IMR-90 (cell line): Measurements from ENCODE around the gene SLC25A6. TPM values are rescaled to one million over a fixed set of nuclear protein-coding genes. Genes with fewer than 3 reads are reported as not detected.

Experiments used
- ATAC-seq: fragments of 200-7000 bp; cut with Tn5 transposase; 2 replicates; pipeline ENCODE4 v1.9.1; 2020; ENCODE audit warnings: low read depth, mild to moderate bottlenecking, moderate library complexity
- BruUV-seq: library from RNA; stranded (reverse); fragments of 400-500 nt; replicated peaks from 2 replicates; lab custom pipeline; 2021; lab: Mats Ljungman, UMichigan
- CTCF ChIA-PET: fragments of 300-600 bp; formaldehyde crosslinking; extraction: SDS; loops from one replicate; lab custom pipeline; 2021; ENCODE audit warnings: antibody characterized with exemption; lab: Yijun Ruan, JAX
- POLR2A ChIA-PET: fragments of 300-600 bp; sonication (Branson Sonifier 250); formaldehyde crosslinking; loops from one replicate; lab custom pipeline; 2022; ENCODE audit warnings: antibody characterized with exemption; ENCODE audit not compliant: unreplicated experiment; lab: Charles Lee
- DNase-seq: peaks from one replicate; pipeline ENCODE4 v3.0.0; 2013
- H2AFZ ChIP-seq: replicated peaks from 2 replicates; pipeline ENCODE3; 2013; ENCODE audit warnings: low read length, mild to moderate bottlenecking; ENCODE audit not compliant: poor library complexity
- H2AK5ac ChIP-seq: 2 replicates; pipeline ENCODE4 v1.6.1; 2013; ENCODE audit warnings: low read depth, low read length, inconsistent platforms
- H2AK9ac ChIP-seq: replicated peaks from 2 replicates; pipeline ENCODE3; 2013; ENCODE audit warnings: mild to moderate bottlenecking, low read depth, low read length, moderate library complexity; ENCODE audit not compliant: poor library complexity
- H2BK120ac ChIP-seq: 2 replicates; pipeline ENCODE4 v1.6.1; 2013; ENCODE audit warnings: low read depth, low read length, inconsistent platforms
- H2BK15ac ChIP-seq: 3 replicates; pipeline ENCODE4 v1.6.1; 2013; ENCODE audit warnings: low read depth, low read length, inconsistent platforms
- H2BK20ac ChIP-seq: 2 replicates; pipeline ENCODE4 v1.6.1; 2013; ENCODE audit warnings: low read depth, mild to moderate bottlenecking, inconsistent platforms, low read length, moderate library complexity
- H2BK5ac ChIP-seq: 2 replicates; pipeline ENCODE4 v1.6.1; 2013; ENCODE audit warnings: mild to moderate bottlenecking, low read depth, low read length, inconsistent platforms; ENCODE audit not compliant: poor library complexity, severe bottlenecking
- H3K14ac ChIP-seq: replicated peaks from 2 replicates; pipeline ENCODE4 v1.6.1; 2013; ENCODE audit warnings: low read depth, low read length, inconsistent platforms
- H3K18ac ChIP-seq: 2 replicates; pipeline ENCODE4 v1.6.1; 2013; ENCODE audit warnings: low read depth, low read length, control low read depth
- H3K23ac ChIP-seq: 2 replicates; pipeline ENCODE4 v1.6.1; 2013; ENCODE audit warnings: low read depth, low read length, inconsistent platforms
- H3K27ac ChIP-seq: 2 replicates; pipeline ENCODE4 v1.5.1; 2013; ENCODE audit warnings: mild to moderate bottlenecking, control low read depth, low read length; ENCODE audit not compliant: insufficient read depth
- H3K27me3 ChIP-seq: 2 replicates; pipeline ENCODE4 v1.6.1; 2013; ENCODE audit warnings: low read length; ENCODE audit not compliant: control insufficient read depth, insufficient read depth
- H3K36me3 ChIP-seq: 2 replicates; pipeline ENCODE4 v1.6.1; 2013; ENCODE audit warnings: low read length, mixed read lengths; ENCODE audit not compliant: control insufficient read depth, insufficient read depth
- H3K4ac ChIP-seq: 2 replicates; pipeline ENCODE4 v1.6.1; 2013; ENCODE audit warnings: low read depth, low read length, inconsistent platforms
- H3K4me1 ChIP-seq: 2 replicates; pipeline ENCODE4 v1.6.1; 2013; ENCODE audit warnings: low read length, mixed read lengths; ENCODE audit not compliant: control insufficient read depth, insufficient read depth
- H3K4me2 ChIP-seq: 2 replicates; pipeline ENCODE4 v1.6.1; 2013; ENCODE audit warnings: low read depth, mild to moderate bottlenecking, control low read depth, low read length, moderate library complexity
- H3K4me3 ChIP-seq: 2 replicates; pipeline ENCODE4 v1.5.1; 2013; ENCODE audit warnings: low read depth, mild to moderate bottlenecking, control low read depth, low read length, moderate library complexity; ENCODE audit not compliant: insufficient read depth
- H3K56ac ChIP-seq: 2 replicates; pipeline ENCODE4 v1.6.1; 2013; ENCODE audit warnings: low read length, inconsistent platforms; ENCODE audit not compliant: insufficient read depth; ENCODE audit errors: extremely low read depth
- H3K79me1 ChIP-seq, 2 experiments: 2 replicates each; pipeline ENCODE4 v1.6.1; 2013; ENCODE audit warnings: low read length in 2 of 2, inconsistent platforms in 1 of 2, low read depth in 1 of 2
- H3K9ac ChIP-seq: 2 replicates; pipeline ENCODE4 v1.6.1; 2013; ENCODE audit warnings: low read depth, low read length, control low read depth
- H3K9me1 ChIP-seq: 2 replicates; pipeline ENCODE4 v1.6.1; 2013; ENCODE audit warnings: low read length, inconsistent platforms; ENCODE audit not compliant: insufficient read depth
- H3K9me3 ChIP-seq: 2 replicates; pipeline ENCODE4 v1.6.1; 2013; ENCODE audit warnings: low read length; ENCODE audit not compliant: control insufficient read depth, insufficient read depth
- H4K20me1 ChIP-seq: 2 replicates; pipeline ENCODE4 v1.6.1; 2013; ENCODE audit warnings: low read length, inconsistent platforms; ENCODE audit not compliant: insufficient read depth
- H4K5ac ChIP-seq: 2 replicates; pipeline ENCODE4 v1.6.1; 2013; ENCODE audit warnings: mild to moderate bottlenecking, low read depth, low read length, control low read depth
- H4K8ac ChIP-seq, 2 experiments: 2 replicates each; pipeline ENCODE4 v1.6.1; 2013; ENCODE audit warnings: low read depth in 2 of 2, low read length in 2 of 2, control low read depth in 1 of 2, inconsistent platforms in 1 of 2
- H4K91ac ChIP-seq: 2 replicates; pipeline ENCODE4 v1.6.1; 2013; ENCODE audit warnings: low read depth, low read length, inconsistent platforms; ENCODE audit not compliant: insufficient read depth
- BHLHE40 ChIP-seq: fragments of 150-350 bp; IDR thresholded peaks from 2 replicates; pipeline ENCODE4 v1.6.1; 2016; ENCODE audit warnings: mild to moderate bottlenecking, low read depth, low read length
- CEBPB ChIP-seq: IDR thresholded peaks from 2 replicates; pipeline ENCODE4 v1.6.1; 2012; ENCODE audit warnings: low read depth, low read length, improper control_type of control experiment
- CHD1 ChIP-seq: IDR thresholded peaks from 2 replicates; pipeline ENCODE4 v1.6.1; 2012; ENCODE audit warnings: low read depth, low read length, improper control_type of control experiment
- CTCF ChIP-seq: conservative IDR thresholded peaks from 2 replicates; pipeline ENCODE4 v1.5.1; 2012; ENCODE audit warnings: mild to moderate bottlenecking, low read depth, low read length, improper control_type of control experiment
- ELK1 ChIP-seq: fragments of 150-350 bp; IDR thresholded peaks from 2 replicates; pipeline ENCODE4 v1.6.1; 2016; ENCODE audit warnings: low read depth, mild to moderate bottlenecking, low read length, moderate library complexity, borderline replicate concordance
- FOS ChIP-seq: fragments of 150-350 bp; IDR thresholded peaks from 2 replicates; pipeline ENCODE4 v1.6.1; 2016; ENCODE audit warnings: low read depth, low read length
- MAFK ChIP-seq: IDR thresholded peaks from 2 replicates; pipeline ENCODE4 v1.6.1; 2012; ENCODE audit warnings: low read depth, low read length, improper control_type of control experiment
- MAZ ChIP-seq: IDR thresholded peaks from 2 replicates; pipeline ENCODE4 v1.6.1; 2012; ENCODE audit warnings: low read depth, mild to moderate bottlenecking, low read length, improper control_type of control experiment, moderate library complexity, borderline replicate concordance
- MXI1 ChIP-seq: IDR thresholded peaks from 2 replicates; pipeline ENCODE4 v1.6.1; 2012; ENCODE audit warnings: low read depth, mild to moderate bottlenecking, low read length, moderate library complexity, borderline replicate concordance
- NFE2L2 ChIP-seq: fragments of 150-350 bp; IDR thresholded peaks from 2 replicates; pipeline ENCODE4 v1.6.1; 2016; ENCODE audit warnings: low read depth, mild to moderate bottlenecking, low read length
- POLR2A ChIP-seq: IDR thresholded peaks from 2 replicates; pipeline ENCODE4 v1.6.1; 2012; ENCODE audit warnings: mild to moderate bottlenecking, low read depth, low read length
- RAD21 ChIP-seq: IDR thresholded peaks from 2 replicates; pipeline ENCODE4 v1.6.1; 2012; ENCODE audit warnings: low read length, improper control_type of control experiment
- RCOR1 ChIP-seq: IDR thresholded peaks from 2 replicates; pipeline ENCODE4 v1.6.1; 2012; ENCODE audit warnings: mild to moderate bottlenecking, low read length, improper control_type of control experiment; ENCODE audit not compliant: insufficient replicate concordance
- RFX5 ChIP-seq: IDR thresholded peaks from 2 replicates; pipeline ENCODE4 v1.8.0; 2012; ENCODE audit warnings: low read depth, mild to moderate bottlenecking, low read length, moderate library complexity
- SMC3 ChIP-seq: fragments of 150-350 bp; IDR thresholded peaks from 2 replicates; pipeline ENCODE4 v1.6.1; 2016; ENCODE audit warnings: low read depth, mild to moderate bottlenecking, antibody characterized with exemption, low read length, moderate library complexity
- WGBS, 2 experiments: methylation state at CpG; one replicate each; pipeline versions ENCODE4 v1.1.5 to v1.1.7; 2013; ENCODE audit warnings: missing lambda C conversion rate in 2 of 2; ENCODE audit not compliant: insufficient read length in 1 of 2; ENCODE audit errors: extremely low coverage in 2 of 2; 5-methylcytosine and 5-hydroxymethylcytosine counted together
- dilution Hi-C: fragments of 300-500 bp; cut with HindIII; formaldehyde crosslinking; loops from one replicate; pipeline ENCODE4 v1.14.3; 2018; ENCODE audit warnings: low sequenced_read_pairs; ENCODE audit not compliant: unreplicated experiment
- in situ Hi-C: fragments of 300-500 bp; cut with MboI; formaldehyde crosslinking; loops from 3 replicates; pipeline ENCODE4 v1.14.3; 2019; ENCODE audit warnings: low sequenced_read_pairs, inconsistent platforms, mixed read lengths
- intact Hi-C: fragments of 100-400 bp; cut with micrococcal nuclease; formaldehyde crosslinking; loops from 2 replicates; pipeline ENCODE4 v1.10.0; 2022
- polyA plus RNA-seq, 3 experiments: library from polyadenylated mRNA; depleted of rRNA; stranded (reverse); fragments of >200 nt; gene quantifications; 2 replicates each; pipeline ENCODE4 v1.2.3, GENCODE V29; 2012; ENCODE audit warnings: low replicate concordance in 1 of 3
- total RNA-seq: library from RNA; depleted of rRNA; stranded (reverse); fragments of >200 nt; gene quantifications from 2 replicates; pipeline ENCODE4 v1.2.3, GENCODE V29; 2012
- TF ChIP-seq, protein P1 (sequence below): fragments of 150-350 bp; IDR thresholded peaks from 2 replicates; pipeline ENCODE4 v1.6.1; 2017; ENCODE audit warnings: mild to moderate bottlenecking, antibody characterized with exemption, low read length, low read depth

The SLC25A6 gene
- total and polyA plus RNA-seq, 2 of the 4 experiments (the other 2 are of a cell fraction) = 166 to 565 TPM

- DNase-seq (no peak), ATAC-seq (no peak)
- H3K36me3 ChIP-seq = peaks cover 48% of the 10 kb centered on the region
- H3K56ac ChIP-seq = no peak overlapping the region
- no peaks in the 10 kb centered on the region for H3K79me1 ChIP-seq
- H3K9me3 ChIP-seq = peaks cover 23% of the 10 kb centered on the region
- H2BK15ac ChIP-seq = no peak overlapping the region
- intact Hi-C loops (no loop called here), in situ Hi-C loops (no loop called here), dilution Hi-C loops (no loop called here)
- H3K27me3 ChIP-seq = no peaks in the 10 kb centered on the region
- no peak overlapping the region for H3K18ac ChIP-seq
- no peak overlapping the region for H3K9ac ChIP-seq
- BruUV-seq = no TSS peak
- no peak overlapping the region for H4K8ac ChIP-seq
- H3K23ac ChIP-seq = no peak overlapping the region
- H3K14ac ChIP-seq = no peak overlapping the region
- H2AK9ac ChIP-seq = no peak overlapping the region
- 94% methylated on average over 3 of the region's 10 CpGs; no CpG with 5 or more reads in 1 of the 2 experiments for WGBS, 2 experiments
- H3K4me1 ChIP-seq = no peaks in the 10 kb centered on the region
- CTCF ChIA-PET = no interaction called here
- H4K91ac ChIP-seq = no peak overlapping the region
- no peak overlapping the region for H3K4me3 ChIP-seq
- H4K20me1 ChIP-seq = no peaks in the 10 kb centered on the region
- H2AK5ac ChIP-seq = no peak overlapping the region
- no peaks in the 10 kb centered on the region for H3K9me1 ChIP-seq
- no peak overlapping the region for H4K5ac ChIP-seq
- no peak overlapping the region for H2BK5ac ChIP-seq
- H2BK20ac ChIP-seq = no peak overlapping the region
- POLR2A ChIA-PET = no interaction called here
- H3K4me2 ChIP-seq = no peak overlapping the region
- H2BK120ac ChIP-seq = no peak overlapping the region
- no peak overlapping the region for H3K4ac ChIP-seq
- no peak overlapping the region for H3K27ac ChIP-seq
- TF ChIP-seq NFE2L2 (no peak), RAD21 (no peak), MAZ (no peak), MAFK (no peak), ELK1 (no peak), CTCF (no peak), RCOR1 (no peak), BHLHE40 (no peak), CHD1 (no peak), MXI1 (no peak), SMC3 (no peak), RFX5 (no peak), POLR2A (no peak), FOS (no peak), CEBPB (no peak)
- TF ChIP-seq, protein P1, sequence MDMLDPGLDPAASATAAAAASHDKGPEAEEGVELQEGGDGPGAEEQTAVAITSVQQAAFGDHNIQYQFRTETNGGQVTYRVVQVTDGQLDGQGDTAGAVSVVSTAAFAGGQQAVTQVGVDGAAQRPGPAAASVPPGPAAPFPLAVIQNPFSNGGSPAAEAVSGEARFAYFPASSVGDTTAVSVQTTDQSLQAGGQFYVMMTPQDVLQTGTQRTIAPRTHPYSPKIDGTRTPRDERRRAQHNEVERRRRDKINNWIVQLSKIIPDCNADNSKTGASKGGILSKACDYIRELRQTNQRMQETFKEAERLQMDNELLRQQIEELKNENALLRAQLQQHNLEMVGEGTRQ = no peak
- H2AFZ ChIP-seq = no peak overlapping the region
Measured at GRCh38 chrX:1425381-1425780, 33.5 kb upstream of the SLC25A6 start.
